MM.1S (cell line): ENCODE data around the gene RNF123.
"Not testable (repeated sequence)": the region's sequence is repeated elsewhere in the genome, so short reads cannot be mapped to it uniquely, and the experiment has no call there.

Source experiments
- DNase-seq: peaks from one replicate; pipeline ENCODE4 v3.0.0-alpha.2; 2015
- H2AFZ ChIP-seq: fragments of 300-600 bp; sonication (generic); 2 replicates; pipeline ENCODE4 v1.6.0; 2016; ENCODE audit warnings: antibody characterized with exemption, low read length
- H3F3A ChIP-seq: fragments of 300-600 bp; sonication (generic); 2 replicates; pipeline ENCODE4 v1.6.1; 2016; ENCODE audit warnings: mild to moderate bottlenecking, antibody characterized with exemption, low read length, moderate library complexity, mixed read lengths; ENCODE audit not compliant: insufficient read depth
- H3K27ac ChIP-seq: fragments of 300-600 bp; sonication (generic); 2 replicates; pipeline ENCODE4 v1.5.1; 2016; ENCODE audit warnings: mild to moderate bottlenecking, low read length
- H3K27me3 ChIP-seq: fragments of 300-600 bp; sonication (generic); replicated peaks from 2 replicates; pipeline ENCODE4 v1.6.0; 2016; ENCODE audit warnings: low read length; ENCODE audit not compliant: insufficient read depth
- H3K36me3 ChIP-seq: fragments of 300-600 bp; sonication (generic); replicated peaks from 2 replicates; pipeline ENCODE4 v1.6.1; 2016; ENCODE audit warnings: mild to moderate bottlenecking, low read length, mixed read lengths; ENCODE audit not compliant: insufficient read depth
- H3K4me1 ChIP-seq: fragments of 300-600 bp; sonication (generic); 2 replicates; pipeline ENCODE4 v1.6.1; 2016; ENCODE audit warnings: low read length, mixed read lengths
- H3K4me2 ChIP-seq: fragments of 300-600 bp; sonication (generic); 2 replicates; pipeline ENCODE4 v1.6.0; 2016; ENCODE audit warnings: low read depth, low read length
- H3K4me3 ChIP-seq: fragments of 300-600 bp; sonication (generic); 2 replicates; pipeline ENCODE4 v1.5.1; 2016; ENCODE audit warnings: low read length, mixed read lengths
- H3K79me2 ChIP-seq: fragments of 300-600 bp; sonication (generic); 2 replicates; pipeline ENCODE4 v1.6.1; 2016; ENCODE audit warnings: mixed run types, low read length, mixed read lengths
- H3K9ac ChIP-seq: fragments of 300-600 bp; sonication (generic); 2 replicates; pipeline ENCODE4 v1.6.1; 2016; ENCODE audit warnings: low read length, mixed read lengths
- H3K9me2 ChIP-seq: fragments of 300-600 bp; sonication (generic); replicated peaks from 2 replicates; pipeline ENCODE4 v1.6.1; 2016; ENCODE audit warnings: mild to moderate bottlenecking, low read length, mixed read lengths; ENCODE audit not compliant: insufficient read depth
- H3K9me3 ChIP-seq: fragments of 300-600 bp; sonication (generic); replicated peaks from 2 replicates; pipeline ENCODE4 v1.6.1; 2016; ENCODE audit warnings: mild to moderate bottlenecking, low read length, mixed read lengths; ENCODE audit not compliant: insufficient read depth
- H4K20me1 ChIP-seq: fragments of 300-600 bp; sonication (generic); 2 replicates; pipeline ENCODE4 v1.6.1; 2016; ENCODE audit warnings: mild to moderate bottlenecking, low read length, moderate library complexity, mixed read lengths; ENCODE audit not compliant: insufficient read depth
- EZH2 ChIP-seq: fragments of 300-600 bp; sonication (generic); optimal IDR thresholded peaks from 2 replicates; pipeline ENCODE3; 2017; ENCODE audit warnings: low read depth, mild to moderate bottlenecking, antibody characterized with exemption, low read length, mixed read lengths
- EZH2phosphoT487 ChIP-seq: fragments of 300-600 bp; sonication (generic); IDR thresholded peaks from 2 replicates; pipeline ENCODE4 v1.6.1; 2018; ENCODE audit warnings: antibody characterized with exemption, low read length
- TF ChIP-seq, protein P1 (sequence below): fragments of 300-600 bp; sonication (generic); IDR thresholded peaks from 2 replicates; pipeline ENCODE4 v1.5.1; 2016; ENCODE audit warnings: antibody characterized with exemption, low read length, mixed read lengths

Gene RNF123

GRCh38 chr3:49683162-49683561 is 6.2 kb upstream of the RNF123 start:
- Histone ChIP-seq H3K9ac (no peak overlapping the region), H3K4me1 (no peaks in the 10 kb centered on the region), H2AFZ (no peak overlapping the region), H3K36me3 (no peaks in the 10 kb centered on the region), H3F3A (no peaks in the 10 kb centered on the region), H3K79me2 (no peaks in the 10 kb centered on the region), H3K4me2 (no peak overlapping the region), H3K9me3 (no peaks in the 10 kb centered on the region), H3K27ac (no peak overlapping the region), H3K4me3 (no peak overlapping the region), H3K9me2 (no peaks in the 10 kb centered on the region), H4K20me1 (no peaks in the 10 kb centered on the region), H3K27me3 (no peaks in the 10 kb centered on the region)
- TF ChIP-seq EZH2phosphoT487 (no peak), EZH2 (no peak)
- TF ChIP-seq, protein P1, sequence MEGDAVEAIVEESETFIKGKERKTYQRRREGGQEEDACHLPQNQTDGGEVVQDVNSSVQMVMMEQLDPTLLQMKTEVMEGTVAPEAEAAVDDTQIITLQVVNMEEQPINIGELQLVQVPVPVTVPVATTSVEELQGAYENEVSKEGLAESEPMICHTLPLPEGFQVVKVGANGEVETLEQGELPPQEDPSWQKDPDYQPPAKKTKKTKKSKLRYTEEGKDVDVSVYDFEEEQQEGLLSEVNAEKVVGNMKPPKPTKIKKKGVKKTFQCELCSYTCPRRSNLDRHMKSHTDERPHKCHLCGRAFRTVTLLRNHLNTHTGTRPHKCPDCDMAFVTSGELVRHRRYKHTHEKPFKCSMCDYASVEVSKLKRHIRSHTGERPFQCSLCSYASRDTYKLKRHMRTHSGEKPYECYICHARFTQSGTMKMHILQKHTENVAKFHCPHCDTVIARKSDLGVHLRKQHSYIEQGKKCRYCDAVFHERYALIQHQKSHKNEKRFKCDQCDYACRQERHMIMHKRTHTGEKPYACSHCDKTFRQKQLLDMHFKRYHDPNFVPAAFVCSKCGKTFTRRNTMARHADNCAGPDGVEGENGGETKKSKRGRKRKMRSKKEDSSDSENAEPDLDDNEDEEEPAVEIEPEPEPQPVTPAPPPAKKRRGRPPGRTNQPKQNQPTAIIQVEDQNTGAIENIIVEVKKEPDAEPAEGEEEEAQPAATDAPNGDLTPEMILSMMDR = no peak
- no peak for DNase-seq

GRCh38 chr3:49684453-49684852 is 4.9 kb upstream of the RNF123 start:
- H2AFZ ChIP-seq, H3K27me3 ChIP-seq, H3F3A ChIP-seq, H3K36me3 ChIP-seq, H3K4me2 ChIP-seq, H3K4me3 ChIP-seq, H3K4me1 ChIP-seq, H3K9me3 ChIP-seq, H3K9me2 ChIP-seq, H3K79me2 ChIP-seq, DNase-seq, H3K9ac ChIP-seq, H4K20me1 ChIP-seq, H3K27ac ChIP-seq: not testable (repeated sequence)

DNA sequence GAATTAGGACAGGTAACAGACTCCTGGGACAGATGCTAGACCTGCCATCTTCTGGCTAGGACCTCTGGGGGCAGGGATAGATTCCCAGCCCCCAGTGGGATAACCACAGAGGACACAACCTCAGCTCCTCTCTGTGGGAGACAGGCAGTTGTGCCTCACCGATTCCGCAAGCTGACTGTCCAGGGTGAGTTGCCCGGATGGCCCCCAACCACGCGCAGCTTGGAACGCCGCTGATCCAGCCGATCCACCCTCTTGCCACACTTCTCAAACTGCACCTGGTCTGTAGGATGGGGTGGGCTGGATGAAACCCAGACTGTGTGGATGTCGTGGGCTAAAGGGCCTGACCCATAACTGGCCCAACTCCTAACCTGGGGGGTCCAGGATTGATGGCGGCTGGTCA is 4.3 kb upstream of the RNF123 start:
- not testable (repeated sequence) for H3K79me2 ChIP-seq, H3K27me3 ChIP-seq, H3K36me3 ChIP-seq, H4K20me1 ChIP-seq, H3K9me3 ChIP-seq, H3K4me1 ChIP-seq, H3K9me2 ChIP-seq, H3K9ac ChIP-seq, H3K27ac ChIP-seq, H2AFZ ChIP-seq, DNase-seq, H3K4me3 ChIP-seq, H3F3A ChIP-seq, H3K4me2 ChIP-seq

DNA sequence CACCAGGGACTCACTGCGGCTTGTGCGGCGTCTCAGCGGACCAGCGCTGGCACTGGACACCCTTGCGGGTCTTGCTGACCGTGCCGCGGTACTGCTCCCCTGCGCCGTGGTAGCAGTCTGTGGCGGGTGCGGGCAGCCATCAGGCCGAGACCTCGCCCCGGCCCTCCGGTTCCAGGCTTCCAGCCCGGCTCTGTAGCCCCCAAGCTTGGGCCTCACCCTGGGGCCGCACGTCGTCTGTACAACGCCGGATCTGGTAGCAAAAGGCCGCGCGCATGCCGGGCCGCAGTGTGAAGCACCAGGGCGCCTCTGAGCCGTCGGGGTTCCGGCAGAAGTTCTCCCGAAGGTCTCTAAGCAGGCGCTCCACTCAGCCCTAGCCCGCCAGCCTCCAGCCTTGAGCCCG is 3.5 kb upstream of the RNF123 start:
- not testable (repeated sequence) for DNase-seq, H3K27me3 ChIP-seq, H3K4me3 ChIP-seq, H3K4me1 ChIP-seq, H3F3A ChIP-seq, H3K36me3 ChIP-seq, H3K9me2 ChIP-seq, H2AFZ ChIP-seq, H3K27ac ChIP-seq, H3K9ac ChIP-seq, H4K20me1 ChIP-seq, H3K9me3 ChIP-seq, H3K4me2 ChIP-seq
- H3K79me2 ChIP-seq = peaks cover 12% of the 10 kb centered on the region

DNA sequence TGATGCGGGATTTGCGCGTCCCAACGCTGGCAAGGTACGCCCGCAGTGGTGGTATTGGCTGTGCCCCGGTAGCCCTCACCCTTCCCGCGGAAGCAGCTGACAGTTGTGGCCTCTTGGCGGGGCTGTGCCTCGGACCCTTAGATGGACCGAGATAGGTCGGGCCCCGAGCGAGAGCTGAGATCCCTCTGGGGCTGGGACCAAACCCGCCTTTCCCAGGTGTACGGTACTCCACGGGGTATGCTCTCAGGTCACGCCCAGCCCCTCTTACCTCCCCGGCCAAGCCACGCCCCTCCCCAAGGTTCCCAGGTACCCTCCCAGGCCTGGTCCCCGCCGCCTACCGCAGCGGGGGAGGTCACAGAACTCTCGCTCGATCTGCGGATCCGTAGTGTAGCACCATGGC is 3.0 kb upstream of the RNF123 start:
- H3K79me2 ChIP-seq = peaks cover 15% of the 10 kb centered on the region
- H3K9ac ChIP-seq, H3K4me2 ChIP-seq: not testable (repeated sequence)

GRCh38 chr3:49686769-49687423 is 2.5 kb upstream of the RNF123 start:
- peaks cover 18% of the 10 kb centered on the region for H3K79me2 ChIP-seq
- not testable (repeated sequence) for DNase-seq, H3K9ac ChIP-seq, H3K36me3 ChIP-seq, H3K9me2 ChIP-seq, H4K20me1 ChIP-seq, H3K27me3 ChIP-seq, H3K27ac ChIP-seq, H3K4me3 ChIP-seq, H3K4me1 ChIP-seq, H3F3A ChIP-seq, H3K9me3 ChIP-seq, H3K4me2 ChIP-seq, H2AFZ ChIP-seq

More for the DNA sequence above, 3.0 kb upstream of the RNF123 start:
- not testable (repeated sequence) for H3K27ac ChIP-seq, H3K4me1 ChIP-seq, H3F3A ChIP-seq, H3K27me3 ChIP-seq, H3K36me3 ChIP-seq, H3K9me2 ChIP-seq, H2AFZ ChIP-seq, DNase-seq, H3K9me3 ChIP-seq, H3K4me3 ChIP-seq, H4K20me1 ChIP-seq

DNA sequence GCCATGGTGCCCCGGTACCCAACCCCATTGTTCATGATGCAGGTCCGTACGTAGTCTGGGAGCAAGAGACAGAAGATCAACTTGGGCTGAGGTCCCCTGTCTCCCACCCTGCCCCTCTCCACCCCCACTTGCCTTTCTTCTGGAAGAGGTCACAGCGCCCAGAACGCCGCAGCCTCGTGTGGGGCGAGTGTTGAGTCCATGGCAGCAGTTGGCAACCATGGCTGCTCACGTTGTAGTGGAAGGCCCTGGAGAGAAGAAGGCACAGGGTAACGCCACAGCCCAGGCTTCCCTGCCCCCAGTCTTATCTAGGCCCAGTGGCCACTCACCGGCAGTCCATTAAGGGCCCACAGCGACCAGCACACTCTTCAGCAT is 1.9 kb upstream of the RNF123 start:
- H3K79me2 ChIP-seq = peaks cover 18% of the 10 kb centered on the region
- H3F3A ChIP-seq, H3K9ac ChIP-seq, H3K9me2 ChIP-seq, H3K4me3 ChIP-seq, H3K9me3 ChIP-seq, H3K4me1 ChIP-seq, H3K4me2 ChIP-seq, H2AFZ ChIP-seq, H3K27ac ChIP-seq, H4K20me1 ChIP-seq, H3K36me3 ChIP-seq, H3K27me3 ChIP-seq, DNase-seq: not testable (repeated sequence)
